Neuron (in vitro differentiated cells): Measurements from ENCODE around the gene RAD51B.

Experiments
- H2AFZ ChIP-seq: one replicate; pipeline ENCODE4 v1.6.1; 2013; ENCODE audit warnings: low read depth, mild to moderate bottlenecking, inconsistent platforms, low read length, moderate library complexity
- H3K27me3 ChIP-seq: one replicate; pipeline ENCODE4 v1.6.1; 2013; ENCODE audit warnings: low read length; ENCODE audit not compliant: insufficient read depth
- H3K36me3 ChIP-seq: one replicate; pipeline ENCODE4 v1.6.1; 2013; ENCODE audit warnings: low read length; ENCODE audit not compliant: insufficient read depth
- H3K4me1 ChIP-seq: one replicate; pipeline ENCODE4 v1.6.1; 2013; ENCODE audit warnings: low read length; ENCODE audit not compliant: insufficient read depth
- H3K4me3 ChIP-seq: 2 replicates; pipeline ENCODE4 v1.5.1; 2013; ENCODE audit warnings: mild to moderate bottlenecking, low read length, moderate library complexity
- H3K9me3 ChIP-seq: one replicate; pipeline ENCODE4 v1.6.1; 2013; ENCODE audit warnings: low read length

The RAD51B gene

GRCh38 chr14:68392393-68393141, 573.0 kb downstream of the RAD51B start:
- Histone ChIP-seq H3K27me3 (no peaks in the 10 kb centered on the region), H2AFZ (no peak overlapping the region), H3K36me3 (no peaks in the 10 kb centered on the region), H3K4me1 (peaks cover 58% of the 10 kb centered on the region), H3K9me3 (no peaks in the 10 kb centered on the region), H3K4me3 (no peak overlapping the region)

DNA sequence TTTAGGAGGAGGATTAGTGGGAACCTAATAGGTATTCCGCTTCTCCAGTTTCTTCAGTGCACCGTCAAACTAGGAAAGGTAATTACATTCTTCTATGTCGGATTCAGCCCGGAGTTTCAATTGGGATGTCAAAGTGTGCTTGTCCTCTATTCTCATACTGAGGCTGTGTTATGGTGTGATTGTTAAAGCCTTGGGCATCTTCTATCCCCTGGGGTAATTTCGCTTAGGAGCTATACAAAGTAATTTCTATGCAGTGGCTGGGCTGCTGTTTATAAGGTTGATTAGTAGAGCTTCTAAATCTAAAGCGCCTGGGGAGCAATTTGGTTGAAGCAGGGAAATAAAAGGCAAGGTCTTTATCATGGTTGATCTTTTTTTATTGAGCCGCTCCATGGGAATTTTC, 573.7 kb downstream of the RAD51B start:
- H2AFZ ChIP-seq = no peak overlapping the region
- H3K27me3 ChIP-seq = no peaks in the 10 kb centered on the region
- H3K4me3 ChIP-seq = no peak overlapping the region
- no peaks in the 10 kb centered on the region for H3K9me3 ChIP-seq
- H3K4me1 ChIP-seq = peaks cover 65% of the 10 kb centered on the region
- no peaks in the 10 kb centered on the region for H3K36me3 ChIP-seq

DNA sequence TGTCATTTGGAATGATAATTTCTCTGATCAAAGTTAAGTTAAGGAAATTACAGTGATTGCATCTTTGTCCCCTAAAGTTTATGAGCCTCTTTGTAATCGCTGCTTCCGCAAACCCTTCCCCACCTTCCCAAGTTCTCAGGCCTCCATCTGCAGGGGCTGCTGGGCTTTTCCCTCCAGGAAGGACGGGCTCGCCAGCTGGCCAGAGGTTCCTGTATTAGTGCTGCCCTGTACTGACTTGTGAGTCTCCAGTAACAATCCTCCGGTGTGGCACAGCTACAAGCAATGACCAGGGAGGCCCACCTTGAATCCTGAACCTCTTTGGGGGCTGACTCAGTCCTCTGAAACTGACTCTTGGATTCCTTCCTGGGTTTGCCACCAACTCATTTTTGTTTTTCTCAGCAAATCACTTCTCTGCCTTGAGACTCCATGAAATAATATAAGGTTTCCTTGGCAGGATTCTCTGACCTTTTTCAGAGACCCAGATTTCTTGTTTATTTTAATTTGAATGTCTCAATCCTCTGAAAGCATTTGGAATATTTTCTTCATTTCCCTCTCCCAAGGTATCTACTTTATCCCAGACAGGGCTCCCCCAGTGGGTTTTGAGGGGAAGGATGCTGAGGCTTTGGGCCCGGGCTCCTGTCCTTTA, 574.7 kb downstream of the RAD51B start:
- no peaks in the 10 kb centered on the region for H3K27me3 ChIP-seq
- no peak overlapping the region for H2AFZ ChIP-seq
- no peaks in the 10 kb centered on the region for H3K36me3 ChIP-seq
- peaks cover 71% of the 10 kb centered on the region for H3K4me1 ChIP-seq
- no peaks in the 10 kb centered on the region for H3K9me3 ChIP-seq
- no peak overlapping the region for H3K4me3 ChIP-seq

- no peak overlapping the region for H2AFZ ChIP-seq
- peaks cover 71% of the 10 kb centered on the region for H3K4me1 ChIP-seq
- H3K4me3 ChIP-seq = peak overlapping the region; percentile 6
- no peaks in the 10 kb centered on the region for H3K9me3 ChIP-seq
- no peaks in the 10 kb centered on the region for H3K27me3 ChIP-seq
- H3K36me3 ChIP-seq = no peaks in the 10 kb centered on the region
These were observed 575.2 kb downstream of the RAD51B start for GRCh38 chr14:68394764-68395143.

GRCh38 chr14:68395604-68396003, 576.0 kb downstream of the RAD51B start:
- H3K4me1 ChIP-seq = peaks cover 79% of the 10 kb centered on the region
- no peak overlapping the region for H3K4me3 ChIP-seq
- no peaks in the 10 kb centered on the region for H3K36me3 ChIP-seq
- no peaks in the 10 kb centered on the region for H3K27me3 ChIP-seq
- H2AFZ ChIP-seq = no peak overlapping the region
- H3K9me3 ChIP-seq = no peaks in the 10 kb centered on the region

- Histone ChIP-seq H2AFZ (no peak overlapping the region), H3K27me3 (no peaks in the 10 kb centered on the region), H3K9me3 (no peaks in the 10 kb centered on the region), H3K4me1 (peaks cover 80% of the 10 kb centered on the region), H3K4me3 (no peak overlapping the region), H3K36me3 (no peaks in the 10 kb centered on the region)
These were observed 576.9 kb downstream of the RAD51B start for GRCh38 chr14:68396461-68396860.

- Histone ChIP-seq H3K4me1 (peaks cover 72% of the 10 kb centered on the region), H3K4me3 (no peak overlapping the region), H3K27me3 (no peaks in the 10 kb centered on the region), H3K9me3 (no peaks in the 10 kb centered on the region), H3K36me3 (no peaks in the 10 kb centered on the region), H2AFZ (no peak overlapping the region)
These were observed 577.8 kb downstream of the RAD51B start for GRCh38 chr14:68397371-68397811.

GRCh38 chr14:68397822-68398221, 578.2 kb downstream of the RAD51B start:
- Histone ChIP-seq H3K4me1 (peaks cover 68% of the 10 kb centered on the region), H3K9me3 (no peaks in the 10 kb centered on the region), H3K4me3 (no peak overlapping the region), H2AFZ (no peak overlapping the region), H3K36me3 (no peaks in the 10 kb centered on the region), H3K27me3 (no peaks in the 10 kb centered on the region)

DNA sequence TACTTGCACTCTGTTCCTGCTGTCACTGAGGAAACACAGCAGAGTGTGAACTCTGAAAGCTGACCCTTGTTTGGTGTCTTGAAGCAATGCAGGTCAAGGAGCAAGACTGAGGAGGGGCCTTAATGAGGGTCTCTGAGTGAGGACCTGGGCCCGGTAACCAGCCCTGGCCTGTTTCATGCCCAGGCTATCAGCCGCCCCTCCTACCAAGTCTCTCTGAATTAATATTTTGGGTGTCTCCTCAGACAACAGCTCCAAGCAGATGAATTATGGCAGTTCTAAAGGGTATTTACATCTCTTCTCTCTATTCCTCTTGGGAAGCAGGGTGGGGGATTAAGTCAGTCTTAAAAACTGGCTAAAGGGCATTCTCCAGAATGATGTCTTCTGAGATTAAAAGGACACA, 578.8 kb downstream of the RAD51B start:
- Histone ChIP-seq H3K36me3 (no peaks in the 10 kb centered on the region), H3K27me3 (no peaks in the 10 kb centered on the region), H3K4me1 (peaks cover 66% of the 10 kb centered on the region), H3K9me3 (no peaks in the 10 kb centered on the region), H2AFZ (no peak overlapping the region), H3K4me3 (no peak overlapping the region)

DNA sequence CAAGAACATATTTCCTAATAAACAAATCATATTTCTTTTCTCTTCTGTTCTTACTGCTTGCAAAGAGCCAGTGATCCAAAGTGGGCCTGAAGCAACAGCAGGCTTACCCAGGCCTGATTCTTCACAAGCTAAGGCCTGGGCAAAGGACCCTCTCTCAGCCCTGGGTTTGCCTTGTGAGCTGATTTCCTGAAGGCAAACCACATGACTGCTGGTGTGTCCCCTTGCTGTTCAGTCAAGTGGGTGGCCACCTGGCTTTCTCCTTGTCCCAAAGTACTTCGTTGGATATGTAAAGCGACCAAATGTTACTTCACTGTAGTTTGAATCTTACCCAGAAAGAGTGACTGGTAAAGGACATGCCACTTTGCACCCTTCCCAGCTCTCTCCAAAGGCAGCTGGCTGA, 580.4 kb downstream of the RAD51B start:
- H3K27me3 ChIP-seq = no peaks in the 10 kb centered on the region
- peaks cover 58% of the 10 kb centered on the region for H3K4me1 ChIP-seq
- H2AFZ ChIP-seq = no peak overlapping the region
- H3K4me3 ChIP-seq = no peak overlapping the region
- H3K36me3 ChIP-seq = no peaks in the 10 kb centered on the region
- H3K9me3 ChIP-seq = no peaks in the 10 kb centered on the region

DNA sequence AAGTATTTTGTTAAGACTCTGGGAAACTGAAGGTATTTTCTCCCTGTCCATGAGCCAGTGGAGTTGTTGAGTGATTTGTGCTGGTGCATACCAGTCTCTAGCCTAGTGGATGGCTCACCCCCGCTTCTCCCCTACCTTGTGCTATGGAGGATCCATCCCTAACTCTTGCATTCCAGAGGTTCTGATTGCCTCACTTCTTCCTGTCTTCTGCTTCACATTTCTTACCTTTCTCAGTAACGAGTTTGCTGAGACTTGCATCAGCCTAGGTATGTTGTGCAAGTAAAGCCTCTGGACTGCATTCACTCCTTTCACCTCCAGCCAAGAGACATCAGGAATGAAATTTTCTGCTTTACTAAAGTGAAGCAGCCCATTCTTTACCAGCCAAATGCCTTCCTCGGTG, 581.7 kb downstream of the RAD51B start:
- Histone ChIP-seq H3K36me3 (no peaks in the 10 kb centered on the region), H3K4me1 (peaks cover 45% of the 10 kb centered on the region), H3K9me3 (no peaks in the 10 kb centered on the region), H2AFZ (no peak overlapping the region), H3K4me3 (no peak overlapping the region), H3K27me3 (no peaks in the 10 kb centered on the region)

DNA sequence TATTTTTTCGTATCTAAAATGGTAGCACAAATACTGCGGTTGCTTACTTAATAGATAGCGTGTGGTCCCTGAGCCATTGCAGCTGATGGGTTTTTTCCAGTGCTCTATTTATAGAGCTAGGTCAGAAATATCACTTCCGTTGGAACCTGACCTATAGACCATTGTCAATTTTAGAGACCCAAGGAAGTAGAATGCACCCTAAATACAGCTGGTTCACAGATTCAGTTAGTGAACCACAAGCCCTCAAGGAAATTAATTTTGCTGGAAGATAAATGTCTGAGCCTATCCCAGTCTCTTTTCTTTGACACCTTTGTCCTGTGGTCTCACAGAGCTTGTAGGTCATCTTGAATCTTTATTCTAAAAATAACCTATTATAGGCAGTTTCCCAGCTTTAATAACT, 582.3 kb downstream of the RAD51B start:
- no peaks in the 10 kb centered on the region for H3K9me3 ChIP-seq
- no peaks in the 10 kb centered on the region for H3K36me3 ChIP-seq
- H3K4me1 ChIP-seq = peaks cover 45% of the 10 kb centered on the region
- no peak overlapping the region for H2AFZ ChIP-seq
- H3K4me3 ChIP-seq = no peak overlapping the region
- H3K27me3 ChIP-seq = no peaks in the 10 kb centered on the region

DNA sequence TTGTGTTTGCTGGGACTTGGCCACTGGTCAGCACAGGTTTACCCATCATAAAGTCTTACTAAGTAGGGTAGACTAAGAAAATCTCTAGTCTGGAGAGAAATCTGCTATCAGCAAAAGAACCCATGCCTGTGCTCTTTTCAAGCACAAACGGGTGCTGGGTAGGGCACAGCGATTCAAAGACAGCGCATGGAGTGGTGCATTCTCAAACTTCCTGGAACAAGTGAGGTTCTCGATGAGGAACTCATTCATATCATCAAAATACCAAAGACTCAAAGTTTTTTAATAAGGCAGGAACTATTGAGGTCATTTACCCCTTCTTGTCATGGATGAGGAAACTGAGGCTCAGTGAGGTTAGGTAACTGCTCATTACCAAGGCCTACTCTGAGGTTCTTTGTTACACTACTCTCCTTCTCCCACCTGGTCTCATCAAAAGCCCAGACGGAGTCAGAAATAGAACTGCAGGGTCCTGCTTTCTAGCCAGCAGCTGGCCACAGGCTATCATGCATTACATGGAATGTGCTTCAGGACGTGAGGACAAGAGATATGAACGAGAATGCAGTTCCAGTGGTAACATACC, 583.0 kb downstream of the RAD51B start:
- Histone ChIP-seq H3K36me3 (no peaks in the 10 kb centered on the region), H2AFZ (no peak overlapping the region), H3K4me1 (peaks cover 39% of the 10 kb centered on the region), H3K27me3 (no peaks in the 10 kb centered on the region), H3K4me3 (no peak overlapping the region), H3K9me3 (no peaks in the 10 kb centered on the region)
